Type B pancreatic cell (in vitro differentiated cells): ENCODE measurements around the gene CAMKMT. TPM values are rescaled to one million over a fixed set of nuclear protein-coding genes. Genes with fewer than 3 reads are reported as not detected.
"Not testable (repeated sequence)": the region's sequence is repeated elsewhere in the genome, so short reads cannot be mapped to it uniquely, and the experiment has no call there.

Source experiments
- DNase-seq: peaks from one replicate; pipeline ENCODE4 v3.0.0; 2021; ENCODE audit warnings: mixed read lengths; ENCODE audit not compliant: unreplicated experiment; ENCODE audit errors: extremely low spot score
- H3K27ac Mint-ChIP-seq: 2 replicates; pipeline ENCODE4 v1.8.0; 2021; ENCODE audit warnings: mild to moderate bottlenecking, mixed read lengths
- H3K27me3 Mint-ChIP-seq: 2 replicates; pipeline ENCODE4 v1.8.0; 2021; ENCODE audit warnings: mixed read lengths
- H3K36me3 Mint-ChIP-seq: 2 replicates; pipeline ENCODE4 v1.8.0; 2021; ENCODE audit warnings: mixed read lengths
- H3K4me1 Mint-ChIP-seq: one replicate; pipeline ENCODE4 v1.8.0; 2021; ENCODE audit warnings: mixed read lengths; ENCODE audit not compliant: unreplicated experiment
- H3K4me3 Mint-ChIP-seq: 2 replicates; pipeline ENCODE4 v1.8.0; 2021; ENCODE audit warnings: mild to moderate bottlenecking, mixed read lengths
- H3K9me3 Mint-ChIP-seq: 2 replicates; pipeline ENCODE4 v1.8.0; 2021; ENCODE audit warnings: mixed read lengths
- CTCF ChIP-seq: fragments of 200-600 bp; sonication (generic); conservative IDR thresholded peaks from 2 replicates; pipeline ENCODE4 v1.5.0; 2021; ENCODE audit warnings: antibody characterized with exemption, mild to moderate bottlenecking
- total RNA-seq: library from RNA; stranded (reverse); gene quantifications from 2 replicates; pipeline ENCODE4 v1.2.1, GENCODE V29; 2021; ENCODE audit warnings: low replicate concordance

Gene CAMKMT
- total RNA-seq, 1 donor from 2014 or later: 7.7 TPM

GRCh38 chr2:44578471-44579093 lies 216.8 kb downstream of the CAMKMT start:
- Mint-ChIP-seq H3K27me3 (no peaks in the 10 kb centered on the region), H3K4me3 (no peak overlapping the region), H3K9me3 (no peaks in the 10 kb centered on the region), H3K4me1 (no peaks in the 10 kb centered on the region), H3K27ac (no peak overlapping the region), H3K36me3 (no peaks in the 10 kb centered on the region)
- no peak for TF ChIP-seq CTCF
- DNase-seq: no peak

DNA sequence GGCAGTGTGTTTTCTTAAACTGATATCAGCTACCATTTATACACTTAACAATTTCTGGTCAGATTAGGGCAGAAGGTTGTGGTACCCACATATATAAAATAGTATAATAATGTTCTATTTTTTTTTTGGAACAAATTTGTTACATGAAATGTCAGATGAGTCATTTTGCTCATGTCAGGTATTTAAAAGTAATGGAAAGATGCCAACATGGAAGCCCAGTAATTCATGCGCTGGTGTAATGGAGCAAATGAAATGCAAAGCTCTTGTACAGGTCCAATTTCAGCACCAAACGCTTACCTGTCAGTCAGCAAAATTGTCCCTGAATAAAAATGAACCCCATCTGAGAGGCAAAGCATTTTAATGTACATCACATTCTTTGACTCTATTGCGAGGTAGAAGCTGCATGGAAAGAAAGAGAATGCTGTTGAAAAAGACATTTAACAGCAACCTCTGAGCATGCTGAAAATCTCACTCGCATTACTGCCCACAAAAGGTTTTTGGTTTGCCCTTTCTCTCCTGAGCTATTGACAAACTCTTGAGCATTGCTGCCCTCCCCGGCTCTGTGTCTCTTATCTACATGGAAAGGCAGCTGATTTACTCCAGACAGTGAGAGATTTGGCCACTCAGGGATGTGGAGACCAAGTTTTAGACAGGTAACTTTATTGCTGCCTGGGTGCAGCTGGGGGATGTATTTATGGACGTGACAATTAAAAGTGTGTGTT lies 217.5 kb downstream of the CAMKMT start:
- Mint-ChIP-seq H3K9me3 (no peaks in the 10 kb centered on the region), H3K4me1 (no peaks in the 10 kb centered on the region), H3K36me3 (no peaks in the 10 kb centered on the region), H3K4me3 (no peak overlapping the region), H3K27me3 (no peaks in the 10 kb centered on the region), H3K27ac (no peak overlapping the region)
- no peak for DNase-seq
- no peak for TF ChIP-seq CTCF

DNA sequence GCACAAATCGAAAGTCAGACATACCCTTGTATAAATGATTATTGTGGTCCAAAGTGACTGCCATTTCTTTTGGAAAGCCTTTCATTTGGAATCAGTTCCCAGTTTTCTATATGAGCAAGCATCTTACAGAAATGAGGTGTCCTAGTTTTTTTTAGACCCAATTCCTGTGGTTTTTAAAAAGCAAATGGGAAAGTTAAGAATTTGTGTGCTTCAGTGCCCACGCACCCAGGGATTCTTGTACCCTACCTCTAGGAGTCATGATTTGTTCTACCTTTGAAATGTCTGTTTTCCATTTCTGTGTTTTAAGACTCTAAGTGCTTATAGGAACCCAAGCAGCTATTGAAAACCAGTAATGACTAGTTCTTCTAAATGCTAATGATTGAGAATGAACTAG lies 218.1 kb downstream of the CAMKMT start:
- Mint-ChIP-seq H3K4me1 (no peaks in the 10 kb centered on the region), H3K36me3 (no peaks in the 10 kb centered on the region), H3K9me3 (no peaks in the 10 kb centered on the region), H3K4me3 (no peak overlapping the region), H3K27ac (no peak overlapping the region), H3K27me3 (no peaks in the 10 kb centered on the region)
- no peak for TF ChIP-seq CTCF
- no peak for DNase-seq

DNA sequence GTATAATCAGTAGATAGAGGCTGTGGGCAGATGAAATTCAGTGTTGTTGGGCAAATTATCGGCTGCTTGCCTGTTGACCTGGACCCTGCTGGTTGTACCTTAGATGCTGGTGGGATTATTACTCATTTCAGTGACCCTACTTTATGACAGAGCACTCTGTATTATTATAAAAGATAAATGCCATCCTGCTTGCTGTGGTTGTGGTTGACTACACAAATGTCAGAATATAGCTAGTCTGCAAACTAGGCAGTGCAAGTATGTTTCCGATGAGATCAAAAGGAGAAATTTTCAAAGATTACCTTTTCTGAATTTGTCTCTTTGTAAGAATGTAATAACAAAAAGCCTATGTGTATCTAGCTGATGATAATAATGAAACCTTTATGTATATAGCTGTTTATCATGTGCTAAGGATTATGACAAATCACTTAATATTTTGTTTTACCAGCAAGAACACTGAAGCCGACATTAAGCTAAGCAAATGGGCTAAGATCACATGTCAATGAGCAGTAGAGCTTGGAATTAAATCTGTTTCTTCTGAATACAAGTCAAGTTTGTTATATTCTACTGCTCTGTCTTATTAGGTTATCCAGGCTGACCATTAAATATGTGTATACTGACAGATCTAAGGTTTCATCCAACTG lies 219.2 kb downstream of the CAMKMT start:
- Mint-ChIP-seq H3K36me3 (no peaks in the 10 kb centered on the region), H3K27me3 (no peaks in the 10 kb centered on the region), H3K4me1 (no peaks in the 10 kb centered on the region), H3K9me3 (no peaks in the 10 kb centered on the region), H3K27ac (no peak overlapping the region), H3K4me3 (no peak overlapping the region)
- TF ChIP-seq CTCF: no peak
- DNase-seq: no peak

GRCh38 chr2:44582363-44583008 lies 220.7 kb downstream of the CAMKMT start:
- no peak overlapping the region for H3K4me3 Mint-ChIP-seq
- no peaks in the 10 kb centered on the region for H3K9me3 Mint-ChIP-seq
- H3K36me3 Mint-ChIP-seq: peaks cover 3% of the 10 kb centered on the region
- H3K4me1 Mint-ChIP-seq: no peaks in the 10 kb centered on the region
- H3K27ac Mint-ChIP-seq: no peak overlapping the region
- no peak for DNase-seq
- H3K27me3 Mint-ChIP-seq: no peaks in the 10 kb centered on the region
- no peak for TF ChIP-seq CTCF

DNA sequence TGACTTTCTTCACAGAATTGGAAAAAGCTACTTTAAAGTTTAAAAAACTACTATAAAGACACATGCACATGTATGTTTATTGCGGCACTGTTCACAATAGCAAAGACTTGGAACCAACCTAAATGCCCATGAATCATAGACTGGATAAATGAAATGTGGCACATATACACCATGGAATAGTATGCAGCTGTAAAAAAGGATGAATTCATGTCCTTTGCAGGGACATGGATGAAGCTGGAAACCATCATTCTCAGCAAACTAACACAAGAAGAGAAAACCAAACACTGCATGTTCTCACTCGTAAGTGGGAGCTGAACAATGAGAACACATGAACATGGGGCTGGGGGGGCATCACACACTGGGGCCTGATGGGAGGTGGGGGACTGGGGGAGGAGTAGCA lies 233.9 kb downstream of the CAMKMT start:
- H3K27ac Mint-ChIP-seq, H3K27me3 Mint-ChIP-seq, H3K36me3 Mint-ChIP-seq, H3K4me3 Mint-ChIP-seq, DNase-seq, H3K9me3 Mint-ChIP-seq, H3K4me1 Mint-ChIP-seq: not testable (repeated sequence)
